CD4-positive, alpha-beta T cell treated with Interleukin-12 subunit alpha and Interleukin-12 subunit beta, for 1 hour (primary cell): Measurements from ENCODE around the gene TIE1.
A peak's percentile ranks its signal among the peaks of the same experiment; 100 is the strongest.

Experiments used
- DNase-seq: peaks from one replicate; pipeline ENCODE4 v3.0.0-alpha.2; 2020

The TIE1 gene

GRCh38 chr1:43274125-43274803, 26.5 kb upstream of the TIE1 start:
- peak; percentile 30 for DNase-seq

GRCh38 chr1:43274804-43275180, 26.0 kb upstream of the TIE1 start:
- DNase-seq: no peak

DNA sequence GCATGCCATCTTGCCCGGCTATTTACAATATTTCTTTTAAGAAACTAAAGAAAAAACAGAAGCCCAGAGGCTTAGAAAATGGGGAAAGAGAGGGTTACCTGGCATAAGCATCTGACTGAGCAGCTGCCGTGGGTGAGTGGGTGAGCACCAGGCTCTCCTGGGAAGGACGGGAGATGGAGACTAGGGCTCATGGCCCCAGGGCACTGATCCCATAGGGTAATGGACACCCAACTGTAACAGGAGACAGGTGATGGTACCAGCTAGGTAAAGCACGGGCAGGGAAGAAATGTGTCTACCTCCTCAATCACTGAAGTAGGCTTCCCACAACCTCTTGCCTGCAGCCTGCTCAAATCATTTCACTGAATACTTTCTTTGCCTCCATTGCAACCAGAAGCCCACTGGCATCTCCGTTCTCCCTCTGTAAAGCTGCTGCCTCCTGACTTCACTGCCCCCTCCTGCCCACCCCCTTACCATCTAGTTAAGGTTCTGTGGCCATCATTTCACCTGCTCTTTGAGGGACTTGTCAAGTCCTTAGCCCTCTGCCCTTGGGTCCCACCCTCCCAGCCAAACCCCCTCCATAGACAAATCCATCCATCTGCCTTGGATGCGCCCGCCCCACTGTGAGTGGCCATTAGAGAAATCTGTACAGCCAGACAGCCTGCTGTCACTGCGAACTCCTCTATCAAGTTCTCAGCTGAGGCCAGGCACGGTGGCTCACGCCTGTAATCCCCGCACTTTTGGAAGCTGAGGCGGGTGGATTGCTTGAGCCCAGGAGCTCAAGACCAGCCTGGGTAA, 24.8 kb upstream of the TIE1 start:
- DNase-seq: no peak

DNA sequence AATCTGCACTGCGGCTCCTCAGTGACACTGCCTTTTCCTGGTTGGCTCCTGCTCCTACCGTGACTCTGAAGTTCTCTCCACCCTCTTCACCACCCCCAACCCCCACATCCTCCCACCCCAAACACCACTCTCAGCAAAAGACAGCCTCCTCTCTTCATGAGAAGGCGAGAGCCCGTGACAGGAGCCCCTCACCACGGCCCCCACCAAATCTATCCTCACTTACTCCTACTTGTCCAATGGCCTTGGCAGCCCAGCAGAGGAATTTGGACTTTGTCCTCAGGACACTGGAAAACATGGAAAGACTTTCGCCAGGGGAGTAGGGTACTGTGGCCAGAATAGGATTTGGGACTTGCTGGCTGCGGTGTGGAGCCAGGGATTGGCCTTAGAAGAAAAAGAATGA, 24.1 kb upstream of the TIE1 start:
- no peak for DNase-seq

DNA sequence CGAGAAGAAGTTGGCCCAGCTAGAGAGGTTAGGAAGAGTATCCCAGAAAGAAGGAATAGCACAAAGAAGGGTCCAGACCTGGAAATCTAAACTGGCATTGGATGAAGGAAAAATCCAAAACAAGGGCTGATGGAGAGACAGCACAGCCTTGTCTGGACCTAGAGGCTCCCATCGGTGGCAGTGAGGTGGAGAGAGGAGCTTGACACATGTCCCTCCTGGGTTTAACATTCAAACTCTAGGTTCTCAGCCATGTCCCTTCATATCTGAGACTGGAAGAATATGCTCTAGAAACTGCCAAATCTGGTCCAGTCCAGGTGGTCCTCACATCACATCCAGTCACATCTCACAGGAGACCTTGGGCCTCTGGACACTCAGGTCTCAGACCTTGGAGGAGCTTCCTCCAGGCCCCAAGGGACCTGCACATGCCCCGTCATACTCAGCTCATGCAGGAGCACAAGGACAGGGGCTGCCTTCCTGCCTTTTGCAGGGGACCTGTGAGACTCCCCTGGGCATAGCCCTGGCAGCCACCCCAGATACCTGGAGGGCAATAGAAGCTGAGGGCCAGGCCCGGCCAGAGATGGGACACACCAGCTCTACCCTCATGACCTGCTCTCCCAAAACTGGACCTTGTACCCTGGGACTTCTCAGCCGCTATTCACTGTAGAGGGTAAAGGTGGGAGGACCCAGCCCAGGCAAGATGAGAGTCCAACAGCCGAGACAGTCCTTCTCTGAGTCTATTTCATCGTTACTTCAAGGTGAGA, 23.5 kb upstream of the TIE1 start:
- DNase-seq: no peak

DNA sequence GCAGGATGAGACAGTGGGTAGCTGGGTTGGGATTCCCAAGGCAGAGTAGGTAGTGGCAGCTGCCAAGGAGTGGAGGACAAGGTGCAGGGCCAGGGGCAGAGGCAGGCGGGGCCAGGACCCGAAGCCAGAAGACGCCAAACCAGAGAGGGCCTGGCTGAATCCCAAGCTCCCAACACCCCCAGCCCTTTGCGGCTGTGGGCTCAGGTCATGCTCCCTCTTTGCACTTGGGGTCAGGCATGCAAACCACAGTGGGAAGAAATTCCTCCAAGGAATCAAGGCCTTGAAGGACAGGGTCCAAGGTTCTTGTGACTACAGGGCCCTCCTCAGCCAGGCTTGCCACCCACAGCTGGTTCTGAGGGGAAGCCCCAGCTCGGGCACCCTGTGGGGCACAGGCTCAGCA, 21.6 kb upstream of the TIE1 start:
- no peak for DNase-seq

GRCh38 chr1:43279666-43280065, 21.1 kb upstream of the TIE1 start:
- DNase-seq: no peak

DNA sequence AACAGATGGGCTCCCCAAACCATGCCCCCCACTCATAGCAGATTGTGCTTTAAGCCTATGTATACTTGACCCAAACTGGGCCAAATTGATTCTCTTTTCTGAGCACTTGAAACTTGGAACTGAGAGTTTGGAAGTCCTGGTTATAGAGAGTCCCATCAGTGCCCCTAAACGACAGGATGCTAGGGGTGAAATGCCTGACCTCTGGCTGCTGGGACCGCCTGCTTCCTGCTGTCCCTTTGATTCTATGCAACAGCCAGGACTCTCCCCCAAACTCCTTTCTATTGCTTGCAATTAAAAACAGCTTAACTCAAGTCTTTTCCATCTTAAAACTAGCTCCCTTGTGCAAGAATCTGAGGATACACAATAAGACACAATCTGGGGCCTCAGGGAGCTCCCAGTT, 20.1 kb upstream of the TIE1 start:
- no peak for DNase-seq

DNA sequence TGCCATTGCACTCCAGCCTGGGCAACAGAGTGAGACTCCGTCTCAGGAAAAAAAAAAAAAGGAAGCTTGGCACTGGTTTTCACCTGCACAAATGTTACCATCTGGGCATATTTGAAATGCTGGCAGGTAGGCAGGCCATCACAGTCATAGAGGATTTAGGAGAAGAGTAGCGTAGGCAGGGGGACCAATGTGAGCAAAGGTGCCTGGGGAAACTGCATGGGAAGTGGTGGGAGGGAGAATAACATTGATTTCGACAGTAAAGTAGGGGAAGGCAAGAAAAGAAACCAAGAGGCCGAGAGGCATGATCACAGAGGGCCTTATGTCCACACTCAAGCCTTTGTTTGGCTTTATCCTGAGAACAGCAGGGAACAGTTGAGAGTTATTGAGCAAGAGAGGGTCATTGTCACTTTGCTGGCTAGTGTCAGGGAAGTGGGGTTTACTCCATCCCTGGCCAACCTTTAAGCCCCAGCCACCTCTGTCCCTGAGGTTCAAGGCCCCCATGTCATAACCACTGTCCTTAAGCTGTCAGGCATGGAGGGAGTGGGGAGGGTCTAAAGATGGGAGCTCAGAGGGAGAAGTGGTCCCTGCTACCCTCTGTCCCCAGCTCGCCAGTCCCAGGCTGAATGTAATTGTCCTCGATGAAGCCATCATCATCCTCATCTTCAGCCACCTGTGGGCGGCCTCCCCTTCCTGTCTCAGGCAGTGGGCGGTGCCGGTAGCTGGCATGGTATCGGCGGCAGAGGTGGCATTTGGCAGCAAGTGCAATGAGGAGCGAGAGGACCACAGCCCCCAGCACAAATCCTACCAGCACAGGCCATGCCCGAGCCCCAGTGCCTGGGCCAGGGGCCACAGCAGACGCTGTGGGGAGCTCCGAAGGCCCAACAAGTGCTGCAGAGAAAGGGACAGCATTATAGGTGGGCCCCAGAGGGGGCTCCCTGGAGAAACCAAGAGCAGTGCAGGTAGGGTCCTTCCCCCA, 18.3 kb upstream of the TIE1 start:
- DNase-seq: no peak

DNA sequence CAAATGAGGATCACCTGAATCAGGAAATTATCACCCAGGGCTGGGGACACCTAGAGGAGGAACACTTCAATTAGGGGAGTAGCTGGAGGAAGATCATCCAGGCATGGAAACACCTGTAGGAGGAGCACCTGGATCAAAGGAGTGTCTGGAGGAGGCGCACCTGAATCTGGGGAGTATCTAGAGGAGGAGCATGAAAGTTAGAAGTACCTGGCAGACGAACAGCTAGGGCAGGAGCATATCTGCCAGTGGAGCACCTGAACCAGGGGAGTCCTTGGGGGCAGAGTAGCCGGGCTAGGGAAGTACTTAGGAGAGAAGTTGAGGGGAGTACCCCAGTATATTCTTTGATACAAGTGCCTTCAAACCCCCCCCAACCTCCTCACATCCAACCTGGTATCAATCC, 16.7 kb upstream of the TIE1 start:
- DNase-seq: no peak

- no peak for DNase-seq
Measured at GRCh38 chr1:43284546-43285110, 16.2 kb upstream of the TIE1 start.

- no peak for DNase-seq
Measured at GRCh38 chr1:43285269-43285990, 15.4 kb upstream of the TIE1 start, which contains the start of gene C1orf210. Gene C1orf210 (minus strand): TSS chr1:43285581. CDS start chr1:43283270, 2,311 bp downstream.

GRCh38 chr1:43286115-43286514, 14.7 kb upstream of the TIE1 start:
- no peak for DNase-seq

DNA sequence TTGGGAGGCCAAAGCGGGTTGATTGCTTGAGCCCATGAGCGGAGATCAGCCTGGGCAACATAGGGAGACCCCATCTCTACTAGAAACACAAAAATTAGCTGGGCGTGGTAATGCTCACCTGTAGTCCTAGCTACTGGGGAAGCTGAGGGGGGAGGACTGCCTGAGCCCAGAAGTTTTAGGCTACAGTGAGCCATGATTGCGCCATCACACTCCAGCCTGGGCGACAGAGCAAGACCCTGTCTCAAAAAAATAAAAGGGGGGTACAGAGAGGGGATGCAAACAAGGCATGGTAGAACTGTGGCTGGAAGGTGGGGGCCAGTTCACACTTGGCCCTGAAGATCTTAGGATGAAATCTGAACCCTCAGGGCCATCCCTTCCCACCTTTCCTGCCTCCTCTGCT, 14.2 kb upstream of the TIE1 start:
- no peak for DNase-seq

DNA sequence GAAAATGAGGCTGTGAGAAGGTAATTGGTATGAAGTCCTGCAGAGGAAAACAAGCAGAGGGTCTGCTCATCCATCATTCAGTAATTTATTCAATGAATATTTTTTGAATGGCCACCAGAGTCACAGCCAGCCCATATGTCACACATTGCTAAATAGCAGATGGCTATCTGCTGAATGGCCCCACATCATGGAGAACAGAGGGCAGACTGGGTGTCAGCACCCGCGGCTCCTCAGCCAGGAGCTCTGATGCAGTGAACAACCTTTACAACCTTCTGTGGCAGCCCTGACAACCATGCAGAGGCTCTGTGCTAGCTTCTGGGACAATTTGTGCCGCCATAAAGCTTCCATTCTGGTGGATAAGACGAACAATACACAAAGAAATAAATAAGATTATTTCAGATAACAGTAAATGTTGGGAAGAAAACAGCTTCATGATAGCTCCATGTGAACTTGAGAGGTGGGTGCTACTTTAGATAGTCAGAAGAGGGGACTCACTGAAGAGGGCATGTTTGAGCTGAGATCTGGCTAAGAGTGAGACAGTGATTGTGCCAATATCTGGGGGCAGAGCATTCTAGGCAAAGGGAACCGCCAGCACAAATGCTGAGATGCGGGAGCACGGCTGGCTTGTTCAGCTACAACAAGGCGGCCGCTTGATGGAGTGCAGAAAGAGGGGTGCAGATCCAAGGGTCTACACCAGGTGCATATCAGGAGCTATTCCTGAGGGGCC, 12.6 kb upstream of the TIE1 start:
- no peak for DNase-seq

DNA sequence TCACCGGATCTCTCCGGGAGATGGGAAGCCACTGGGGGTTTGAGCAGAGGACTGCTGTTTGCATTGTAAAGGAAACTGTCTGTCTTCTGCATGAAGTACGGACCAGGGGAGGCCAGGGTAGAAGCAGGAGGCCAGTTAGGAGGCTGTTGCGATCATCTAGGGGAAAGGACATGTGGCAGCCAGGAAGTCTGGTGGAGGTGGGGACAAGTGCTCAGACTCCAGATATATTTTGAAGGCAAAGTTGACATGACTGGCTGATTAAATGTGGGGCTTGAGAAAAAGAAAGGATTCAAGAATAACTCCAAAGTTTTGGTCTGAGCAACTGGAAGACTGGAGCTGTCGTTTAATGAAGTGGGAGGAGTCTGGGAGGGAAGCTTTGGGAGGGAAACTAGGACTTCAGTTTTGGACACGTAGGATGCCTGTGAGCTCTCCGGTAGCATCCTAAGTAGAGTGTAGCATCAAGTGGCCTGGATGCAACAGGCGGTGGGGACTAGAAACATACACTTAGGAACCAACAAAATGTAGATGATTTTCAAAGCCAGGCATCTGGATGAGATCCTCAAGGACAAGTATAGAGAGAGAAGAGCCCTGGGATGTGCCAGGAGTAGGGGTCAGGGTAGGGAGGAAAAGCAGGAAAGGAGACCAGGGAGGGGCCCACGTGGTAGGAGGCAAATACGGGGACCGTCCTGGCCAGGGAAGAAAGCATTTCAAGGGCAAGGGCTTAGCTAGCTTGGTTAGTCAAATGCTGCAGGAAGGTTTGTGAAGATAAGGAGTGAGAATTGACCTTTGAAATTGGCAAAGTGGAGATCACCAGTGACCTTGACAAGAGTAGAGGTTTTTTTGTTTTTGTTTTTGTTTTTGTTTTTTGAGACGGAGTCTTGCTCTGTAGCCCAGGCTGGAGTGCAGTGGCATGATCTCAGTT, 11.7 kb upstream of the TIE1 start:
- DNase-seq: no peak

DNA sequence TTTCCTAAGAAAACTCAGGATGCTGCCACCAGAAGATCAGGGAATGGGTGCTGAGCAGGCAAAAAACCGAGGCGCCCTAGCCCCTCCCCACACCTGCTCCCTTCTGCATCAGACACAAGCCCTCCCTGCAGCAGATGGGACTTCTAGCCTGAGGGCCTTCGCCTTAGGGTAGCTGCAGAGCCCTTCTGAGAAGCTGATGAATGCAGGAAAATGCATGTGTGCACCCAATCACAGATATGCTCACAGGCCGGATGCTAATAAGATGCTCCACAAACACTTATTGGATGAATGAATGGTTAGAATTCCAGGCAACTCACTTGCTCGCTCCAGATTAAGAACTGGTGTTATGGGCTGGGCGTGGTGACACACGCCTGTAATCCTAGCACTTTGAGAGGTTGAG, 8.6 kb upstream of the TIE1 start:
- no peak for DNase-seq

- no peak for DNase-seq
Measured at GRCh38 chr1:43292679-43293078, 8.1 kb upstream of the TIE1 start.

DNA sequence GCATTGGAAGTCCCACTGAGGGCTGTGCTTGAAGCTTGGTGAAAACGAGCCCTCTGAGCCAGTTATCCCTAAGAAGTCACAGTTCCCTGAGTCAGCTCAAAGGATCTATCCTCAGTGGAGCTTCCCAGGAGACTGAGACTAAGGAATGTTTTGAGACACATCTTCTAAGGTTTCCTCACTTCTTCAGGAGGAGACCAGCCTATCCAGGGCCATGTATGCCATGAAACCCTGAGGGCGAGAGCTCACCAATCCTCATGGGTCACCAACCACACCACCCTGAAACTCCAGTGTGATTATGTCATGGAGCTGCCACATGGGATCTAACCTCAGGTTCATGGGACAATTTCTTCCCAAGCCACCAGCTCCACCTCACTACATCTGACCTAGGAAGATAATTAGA, 7.6 kb upstream of the TIE1 start:
- DNase-seq: no peak
